ENCODE measurements around the gene RALB.
"Not testable (repeated sequence)": the region's sequence is repeated elsewhere in the genome, so short reads cannot be mapped to it uniquely, and the experiment has no call there.

RALB gene

DNA sequence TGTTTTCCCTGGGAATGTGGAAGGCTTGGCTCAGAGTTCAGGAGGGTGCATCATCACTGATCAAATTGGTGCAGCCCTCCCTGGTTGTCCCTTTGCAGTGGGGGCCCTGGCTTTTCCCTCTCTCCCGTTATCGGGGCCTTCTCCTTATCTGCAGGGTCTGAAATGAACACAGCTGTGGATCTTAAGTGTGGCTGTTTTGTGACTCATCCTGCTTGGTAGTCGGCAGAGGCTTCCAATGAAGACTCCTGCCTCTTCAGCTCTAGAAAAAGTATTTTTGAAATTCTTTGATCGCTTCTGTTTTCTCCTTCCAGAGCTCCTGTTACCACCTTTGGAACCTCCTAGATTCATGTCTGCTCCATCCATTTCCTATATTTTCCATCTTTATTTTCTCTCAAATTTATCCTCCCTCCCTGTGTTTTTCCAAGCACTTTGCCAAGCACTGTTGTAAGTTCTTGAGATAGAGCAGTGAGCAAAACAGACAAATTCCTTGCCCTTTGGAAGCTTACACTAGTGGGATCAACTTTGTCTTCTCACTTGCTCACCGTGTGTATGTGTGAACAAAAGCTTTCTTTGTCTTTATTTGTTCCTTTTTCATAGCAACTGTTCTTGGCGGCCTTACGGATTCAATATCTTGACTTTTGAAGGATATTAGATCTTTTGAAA, 45.7 kb downstream of the RALB start:
- DNase-seq: no peak

DNA sequence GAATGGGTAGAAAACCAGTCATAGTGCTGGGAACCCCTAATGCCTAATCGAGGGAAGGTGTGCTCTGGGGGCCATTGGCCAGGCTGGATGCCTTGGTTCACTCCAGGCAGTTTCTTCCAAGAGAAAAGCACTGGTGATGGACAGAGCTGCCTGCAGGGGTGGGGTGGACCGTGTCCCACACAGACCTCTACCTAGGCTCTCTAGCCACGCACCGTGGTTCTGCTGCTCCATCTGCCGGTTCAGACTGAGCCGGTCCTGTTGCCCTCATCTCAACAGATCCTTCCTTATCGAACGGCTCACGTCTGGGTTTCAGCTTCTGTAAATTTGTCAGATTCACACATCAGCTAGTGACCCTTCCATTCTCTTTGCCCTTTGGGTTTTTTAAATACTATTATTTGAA, 46.4 kb downstream of the RALB start:
- no peak for DNase-seq

DNA sequence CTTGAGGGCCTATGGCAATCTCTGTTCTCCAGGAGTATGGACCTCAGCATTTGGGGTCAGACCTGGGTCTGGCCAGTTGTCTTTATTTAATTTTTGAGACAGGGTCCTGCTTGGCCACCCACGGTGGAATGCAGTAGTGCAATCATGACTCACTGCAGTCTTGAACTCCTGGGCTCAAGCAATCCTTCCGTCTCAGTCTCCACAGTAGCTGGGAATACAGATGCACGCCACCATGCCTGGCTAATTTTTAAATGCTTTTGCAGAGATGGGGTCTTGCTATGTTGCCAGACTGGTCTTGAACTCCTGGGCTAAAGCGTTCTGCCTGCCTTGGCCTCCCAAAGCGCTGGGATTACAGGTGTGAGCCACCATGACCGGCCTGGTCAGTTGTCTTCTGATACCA, 46.9 kb downstream of the RALB start:
- no peak for DNase-seq

DNA sequence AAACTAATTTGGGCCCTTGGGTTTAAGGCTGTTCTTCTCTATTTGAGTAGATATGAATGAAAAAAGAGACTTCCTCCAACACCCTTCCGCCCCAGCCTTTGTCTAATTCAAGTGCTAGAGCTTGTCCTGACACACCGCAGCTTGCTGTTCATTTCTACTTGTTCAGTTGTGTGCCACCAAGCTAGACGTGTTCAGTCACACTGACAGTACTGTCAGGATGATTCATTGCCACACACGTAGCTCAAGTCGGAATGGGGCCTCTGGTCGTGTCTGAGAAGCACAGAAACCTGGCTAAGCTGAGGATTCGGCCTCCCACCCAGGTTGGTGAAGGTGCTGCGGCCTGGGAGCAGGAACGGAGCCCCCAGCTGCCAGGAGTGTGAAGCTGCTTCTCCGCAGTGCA, 47.7 kb downstream of the RALB start:
- no peak for DNase-seq

DNA sequence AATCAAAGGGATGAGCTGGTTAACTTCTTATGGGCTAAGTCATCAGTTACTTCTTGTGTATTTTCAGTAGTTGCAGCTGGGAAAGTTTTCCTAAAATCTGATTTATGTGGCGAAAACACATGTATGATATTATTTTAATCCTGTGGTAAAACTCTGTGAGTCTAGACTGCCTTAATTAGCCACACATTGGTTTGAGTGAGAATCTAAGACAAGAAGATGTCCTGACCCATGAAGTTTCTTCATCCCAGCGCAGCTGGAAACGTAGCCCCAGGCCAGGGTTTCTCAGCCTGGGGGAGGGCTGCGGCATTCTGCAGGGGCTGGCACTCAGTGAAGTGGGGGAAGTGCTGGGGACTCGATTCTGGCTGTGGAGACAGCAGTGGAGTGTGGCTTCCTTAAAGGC, 48.6 kb downstream of the RALB start:
- DNase-seq: no peak

DNA sequence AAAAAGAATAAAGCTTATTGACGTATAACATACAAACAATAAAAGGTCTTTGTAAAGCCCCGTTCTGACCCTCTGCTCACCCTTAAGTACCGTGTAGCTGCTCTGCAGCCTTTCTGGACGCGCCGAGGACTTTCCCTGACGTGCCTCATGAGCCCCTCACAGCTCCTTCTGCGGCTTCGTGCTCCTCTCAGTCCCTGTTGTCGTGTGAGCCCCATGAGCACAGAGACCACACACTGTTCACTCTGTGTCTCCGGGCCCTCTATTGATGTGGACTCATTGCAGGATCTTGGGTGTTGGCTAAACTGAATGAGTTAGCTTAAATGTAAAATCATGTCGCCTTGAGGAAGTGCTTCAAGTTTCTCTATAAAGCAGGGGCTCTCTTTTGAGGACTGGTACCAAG, 49.6 kb downstream of the RALB start:
- DNase-seq: no peak

DNA sequence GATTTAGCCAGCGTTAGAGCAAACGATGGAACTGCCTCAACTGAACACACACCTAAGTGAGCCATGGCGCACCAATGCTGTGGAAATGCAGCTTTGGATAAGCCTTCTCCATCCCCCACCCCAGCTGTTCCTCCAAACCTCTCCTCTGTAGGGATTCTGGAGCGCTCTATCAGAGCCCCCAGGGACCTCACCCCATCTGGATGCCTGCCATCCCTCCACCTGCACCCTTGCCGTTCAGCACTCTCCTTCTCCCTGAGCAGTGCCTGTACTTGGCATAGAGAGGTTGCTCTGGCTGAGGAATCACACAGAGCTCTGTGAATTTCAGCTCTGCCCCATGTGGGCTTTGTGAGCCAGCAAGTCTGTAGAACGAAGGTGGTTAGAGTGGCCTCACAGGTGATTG, 50.5 kb downstream of the RALB start:
- no peak for DNase-seq

DNA sequence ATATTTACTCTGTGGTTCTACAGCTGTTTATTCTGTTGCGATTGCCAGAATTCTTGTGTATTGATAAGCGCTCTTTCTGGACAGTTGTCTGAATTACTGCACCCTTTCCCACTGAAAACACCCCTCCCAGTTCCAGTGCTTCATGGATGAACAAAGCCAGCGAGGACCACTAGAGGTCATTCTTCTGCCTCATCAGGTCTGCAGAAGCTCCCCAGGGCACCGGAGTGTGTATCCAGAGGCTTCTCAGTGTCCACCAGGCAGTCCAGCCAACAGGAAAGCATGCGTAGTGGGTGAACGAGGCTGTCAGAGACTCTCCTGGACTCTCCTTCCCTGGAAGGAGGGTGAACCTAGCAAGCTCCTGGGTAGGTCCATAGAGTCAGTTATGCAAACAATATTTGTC, 52.6 kb downstream of the RALB start:
- no peak for DNase-seq

DNA sequence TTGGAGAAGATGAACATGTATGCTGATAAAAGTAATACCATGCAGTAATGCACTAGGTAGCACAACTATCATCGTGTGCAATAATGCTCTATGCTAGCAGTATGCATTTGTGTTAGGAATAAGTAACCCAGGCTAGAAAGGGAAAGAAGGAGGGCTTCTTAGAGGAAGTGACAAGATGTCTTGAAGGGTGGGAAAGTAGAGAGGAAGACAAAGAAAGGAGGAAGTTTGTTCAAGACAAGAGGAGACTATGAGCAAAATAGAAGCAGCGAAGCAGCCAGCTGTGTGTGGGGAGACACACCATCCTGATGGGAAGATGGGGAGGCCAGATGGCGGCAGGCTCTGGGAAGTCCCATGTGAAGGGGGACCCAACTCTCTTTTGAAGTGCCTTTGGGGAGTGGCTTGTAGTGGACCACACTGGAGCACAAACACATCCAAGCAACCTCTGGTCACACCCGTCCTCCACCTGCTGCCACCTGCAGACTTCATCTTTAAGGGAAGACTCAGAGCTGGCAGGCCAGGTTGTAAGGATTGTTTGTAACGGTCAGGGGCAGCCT, 53.4 kb downstream of the RALB start:
- no peak for DNase-seq

DNA sequence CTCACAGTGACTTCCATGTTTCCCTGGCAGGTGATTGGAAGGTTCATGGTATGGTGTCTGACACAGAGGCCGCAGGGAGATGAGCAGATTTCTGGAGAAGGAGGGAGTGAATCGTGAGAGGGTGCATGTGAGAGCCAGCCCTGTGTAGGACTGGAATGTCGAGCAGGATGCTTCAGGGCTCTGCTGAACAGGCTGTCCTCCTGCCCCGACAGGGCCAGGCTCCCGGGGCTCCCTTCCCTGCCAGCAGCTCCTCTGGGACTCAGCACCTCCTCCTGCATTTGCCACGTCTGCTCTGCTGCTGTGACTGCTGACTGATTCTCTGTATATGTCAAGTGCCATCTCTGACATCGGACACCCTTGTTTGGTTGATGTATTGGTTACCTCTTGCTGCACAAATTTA, 54.8 kb downstream of the RALB start:
- no peak for DNase-seq

DNA sequence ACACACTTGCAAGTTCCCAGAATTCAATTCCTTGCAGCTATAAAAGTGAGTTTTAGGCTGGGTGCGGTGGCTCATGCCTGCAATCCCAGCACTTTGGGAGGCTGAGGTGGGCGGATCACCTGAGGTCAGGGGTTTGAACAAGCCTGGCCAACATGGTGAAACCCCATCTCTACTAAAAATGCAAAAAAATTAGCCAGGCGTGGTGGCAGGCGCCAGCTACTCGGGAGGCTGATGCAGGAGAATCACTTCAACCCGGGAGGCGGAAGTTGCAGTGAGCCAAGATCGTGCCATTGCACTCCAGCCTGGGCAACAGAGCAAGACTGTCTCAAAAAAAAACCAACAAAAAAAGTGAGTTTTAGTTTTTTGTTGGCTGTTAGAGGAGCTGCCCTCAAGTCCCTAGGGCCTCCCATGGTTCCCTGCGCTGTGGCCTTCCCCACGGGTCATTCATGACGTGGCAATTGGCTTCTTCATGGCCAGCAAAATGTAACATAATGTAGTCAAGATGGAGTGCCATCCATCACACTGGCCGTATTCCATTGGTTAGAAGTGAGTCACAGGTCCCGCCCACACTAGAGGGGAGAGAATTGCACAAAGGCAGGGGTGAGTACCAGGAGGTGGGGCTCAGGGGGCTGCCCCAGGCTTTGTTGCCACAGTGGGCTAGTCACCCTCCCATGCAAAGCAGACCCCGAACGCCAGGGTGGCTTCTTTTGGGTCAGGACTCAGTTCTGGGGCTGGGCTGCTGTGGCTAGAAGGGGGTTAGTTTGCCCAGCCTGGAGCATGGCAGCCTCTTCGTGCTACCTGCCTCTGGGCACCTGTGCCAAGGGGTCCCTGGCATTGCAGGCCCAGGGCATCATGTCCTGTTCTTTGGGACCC, 55.6 kb downstream of the RALB start:
- DNase-seq: no peak

DNA sequence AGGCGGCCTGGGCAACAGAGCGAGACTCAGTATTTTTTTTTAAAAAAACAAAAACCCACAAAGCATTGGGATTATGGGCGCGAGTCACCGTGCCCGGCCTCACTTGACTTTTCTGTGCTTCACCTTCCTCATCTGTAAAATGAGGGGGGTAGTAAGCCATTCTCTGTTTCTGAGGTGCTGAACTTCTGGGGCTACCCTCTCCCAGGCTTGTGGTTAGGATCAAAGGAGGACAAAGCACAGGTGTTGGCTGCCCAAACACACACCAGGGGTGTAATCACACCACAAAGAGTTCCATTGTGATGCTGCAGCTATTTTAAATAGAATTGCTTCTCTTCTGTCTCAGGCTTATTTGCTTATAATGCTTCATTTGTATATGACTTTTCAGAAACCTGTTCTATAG, 57.5 kb downstream of the RALB start:
- no peak for DNase-seq

DNA sequence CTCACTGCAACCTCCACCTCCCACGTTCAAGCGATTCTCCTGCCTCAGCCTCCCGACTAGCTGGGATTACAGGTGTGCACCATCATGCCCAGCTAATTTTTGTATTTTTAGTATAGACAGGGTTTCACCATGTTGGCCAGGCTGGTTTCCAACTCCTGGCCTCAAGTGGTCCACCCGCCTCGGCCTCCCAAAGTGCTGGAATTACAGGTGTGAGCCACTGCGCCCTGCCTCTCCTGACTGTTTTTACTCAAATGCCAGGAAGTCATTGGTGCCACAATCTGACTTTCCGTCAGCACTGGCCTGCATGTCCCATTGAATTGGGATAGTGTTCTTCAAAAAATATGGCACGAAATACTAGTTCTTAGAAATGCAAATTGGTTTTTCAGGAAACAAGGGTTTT, 58.2 kb downstream of the RALB start:
- not testable (repeated sequence) for DNase-seq

DNA sequence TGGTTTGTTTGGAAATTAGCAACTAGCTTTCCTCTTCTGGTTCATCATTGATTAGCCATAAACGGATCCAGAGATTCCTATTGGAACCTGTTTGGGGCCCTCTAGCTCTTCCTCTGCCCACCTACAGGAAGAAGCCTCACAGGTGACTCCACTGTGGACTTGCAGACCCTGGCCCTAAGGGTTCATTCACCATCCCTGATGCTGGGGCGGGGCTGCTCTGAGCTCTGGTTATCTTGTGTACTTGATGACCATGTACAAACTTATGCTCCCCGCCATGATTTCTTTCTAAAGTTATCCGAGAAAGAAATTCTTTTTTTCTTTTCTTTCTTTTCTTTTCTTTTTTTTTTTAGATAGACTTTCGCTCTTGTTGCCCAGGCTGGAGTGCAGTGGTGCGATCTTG, 59.4 kb downstream of the RALB start:
- DNase-seq: no peak

DNA sequence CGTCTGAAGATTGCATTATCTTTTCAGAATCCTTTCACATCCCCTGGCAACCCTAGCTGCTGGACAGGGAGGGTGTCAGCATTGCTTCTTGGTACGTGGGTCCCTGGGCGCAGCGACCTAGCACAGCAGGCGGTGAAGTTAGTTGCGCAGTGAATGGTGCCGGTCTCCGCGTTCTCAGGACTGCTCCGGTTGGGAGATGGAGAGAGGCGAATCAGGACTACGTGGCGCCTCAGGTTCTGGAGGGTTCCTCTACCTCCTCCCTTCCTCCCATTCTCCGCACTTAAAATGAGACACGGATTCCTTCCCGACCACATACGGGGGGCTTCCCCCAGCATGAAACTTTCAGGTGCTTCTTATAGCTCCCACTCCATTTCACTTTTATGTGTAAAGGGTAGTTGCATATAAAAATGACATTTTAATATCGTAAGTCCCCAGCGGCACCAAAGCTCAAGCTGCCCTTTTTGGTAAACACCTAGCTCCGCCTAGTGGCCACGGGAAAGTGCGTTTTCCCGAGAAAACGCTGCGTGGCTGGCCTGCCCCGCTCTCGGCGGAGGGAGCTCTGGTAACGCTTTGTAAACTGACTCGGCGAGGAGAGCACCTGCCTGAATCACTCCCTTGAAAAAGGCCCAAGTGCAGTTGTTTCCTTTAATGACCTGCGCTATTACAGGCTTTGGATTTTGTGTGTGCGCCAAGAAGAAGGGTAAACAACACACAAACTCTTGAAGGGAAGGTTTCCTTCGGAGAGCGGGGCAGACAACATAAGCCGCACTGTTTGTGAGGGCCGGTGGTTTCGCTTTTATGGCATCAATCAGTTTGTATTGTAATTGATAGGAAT, 60.4 kb downstream of the RALB start:
- peak in 1 of 2 experiments; percentile 64 for DNase-seq

DNA sequence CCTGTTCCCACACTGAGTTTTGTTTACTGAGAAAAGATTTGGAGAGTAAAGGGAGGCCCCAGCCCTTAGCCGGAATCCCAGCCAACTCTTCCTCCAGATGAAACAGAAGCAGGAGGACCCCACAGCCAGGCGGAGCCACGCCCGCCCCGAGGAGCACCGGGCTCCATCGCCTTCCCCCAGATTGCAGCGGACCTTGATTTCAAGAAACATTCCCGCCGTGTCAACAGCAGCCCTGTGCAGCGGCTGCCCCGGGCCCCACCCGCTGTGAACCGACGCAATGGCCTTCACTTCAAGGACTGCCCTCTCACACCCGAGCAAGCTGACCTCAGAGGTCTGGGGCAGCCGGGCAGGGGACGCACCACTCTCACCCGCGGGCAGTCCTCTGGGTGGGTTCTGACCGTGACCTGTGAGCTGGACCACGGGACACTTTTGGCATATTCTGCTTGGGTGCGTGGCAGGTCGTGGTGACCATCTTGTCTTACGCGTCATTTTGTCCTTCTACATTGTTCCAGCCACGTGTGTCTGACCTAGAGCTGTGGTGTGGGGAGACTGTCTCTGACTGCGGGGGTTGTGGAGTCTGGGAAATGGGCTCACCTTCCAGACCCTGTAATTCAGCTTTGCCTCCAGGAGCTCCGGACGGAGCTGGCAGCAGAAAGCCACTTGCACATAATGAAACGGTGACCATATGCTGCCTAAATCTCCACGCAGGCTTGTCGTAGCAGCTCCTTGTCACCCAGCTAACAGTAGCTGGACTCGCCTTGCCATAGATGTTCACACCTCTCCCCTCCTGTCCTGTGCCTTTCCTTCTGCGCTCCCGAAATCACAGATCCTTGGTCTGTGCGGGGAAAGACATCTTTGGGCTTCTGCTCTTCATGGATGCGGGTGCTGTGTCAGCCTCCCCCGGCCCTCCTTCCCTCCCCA, 61.3 kb downstream of the RALB start:
- no peak for DNase-seq

DNA sequence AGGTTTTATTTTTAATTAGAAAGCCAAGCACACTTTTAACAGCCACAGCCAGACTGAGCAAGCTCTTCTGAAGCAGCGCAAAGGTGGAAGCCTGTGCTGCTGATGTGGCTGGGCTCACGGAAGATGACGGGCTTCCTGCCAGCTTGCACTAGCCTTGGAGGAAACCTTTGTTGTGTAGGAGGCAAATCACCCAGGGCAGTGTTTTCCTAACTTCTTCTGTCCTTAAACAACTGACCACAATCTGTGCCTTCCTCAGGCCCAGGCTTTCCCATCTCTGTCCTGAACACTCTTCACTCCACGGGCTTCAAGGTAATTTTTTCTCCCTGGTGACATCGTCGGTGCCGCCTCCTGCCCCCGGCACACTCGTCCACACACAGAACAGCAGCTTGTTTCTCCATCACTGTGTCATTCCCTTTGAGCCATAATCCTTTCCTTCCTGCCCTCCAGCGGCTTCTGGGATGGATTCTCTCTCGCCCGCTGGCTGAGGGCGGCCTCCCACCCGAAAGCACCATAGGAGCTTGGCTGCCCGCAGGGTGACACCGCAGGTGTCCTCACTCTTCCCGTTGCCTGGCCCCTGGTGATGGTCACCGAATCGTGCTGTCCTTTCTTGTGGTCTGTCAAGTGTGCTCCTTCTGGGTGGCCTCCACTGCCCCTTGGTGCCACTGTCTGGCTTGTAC, 62.2 kb downstream of the RALB start:
- DNase-seq: no peak

DNA sequence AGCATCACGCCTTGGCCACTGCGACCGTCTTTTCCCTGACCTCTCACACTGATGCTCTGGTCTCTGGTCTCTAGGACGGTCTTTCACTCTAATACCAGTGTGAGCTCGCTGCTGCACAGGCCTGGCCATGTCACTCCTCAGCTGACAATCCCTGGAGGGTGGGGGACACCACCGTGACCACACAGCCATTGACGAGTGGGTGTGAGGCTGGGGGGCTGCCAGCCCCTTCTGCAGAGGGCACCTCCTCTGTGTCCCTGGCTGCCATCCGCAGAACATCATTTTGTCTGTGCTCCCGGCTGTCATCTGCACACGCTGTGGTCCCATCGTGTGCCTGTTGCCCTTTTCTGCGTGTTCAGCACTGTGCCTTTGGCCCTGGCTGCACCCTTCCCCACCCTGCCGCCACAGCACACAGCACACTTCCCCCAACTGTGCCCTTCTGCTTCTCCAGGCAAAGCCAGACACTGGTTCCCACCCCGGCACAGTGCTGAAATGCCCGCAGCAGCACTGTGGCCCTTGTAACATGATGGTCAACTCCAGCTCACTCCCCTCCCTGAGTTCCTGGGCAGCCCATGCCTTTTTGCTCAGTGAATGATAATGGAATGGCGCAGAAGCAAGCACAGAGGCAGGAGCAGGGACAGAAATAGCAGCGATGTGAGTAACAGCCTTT, 62.8 kb downstream of the RALB start:
- DNase-seq: no peak

DNA sequence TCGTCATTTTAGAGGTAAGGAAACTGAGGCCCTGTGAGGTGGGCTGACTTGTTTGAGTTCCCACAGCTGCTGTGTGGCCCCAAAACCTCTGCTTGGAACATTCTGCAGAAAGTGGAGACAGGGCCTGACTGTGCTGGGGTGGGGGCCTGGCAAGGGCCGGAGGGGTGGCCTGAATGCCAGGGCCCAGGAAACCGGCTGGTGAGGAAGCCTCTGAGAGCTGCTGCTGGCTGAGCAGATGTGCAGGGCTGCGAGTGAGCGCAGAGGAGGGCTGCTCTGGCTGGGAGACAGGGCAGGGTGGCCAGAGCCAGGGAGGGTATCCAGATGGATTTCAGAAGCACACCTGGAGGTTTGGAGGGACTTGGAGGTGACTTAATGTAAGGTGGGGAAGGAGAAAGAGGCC, 63.4 kb downstream of the RALB start:
- no peak for DNase-seq

DNA sequence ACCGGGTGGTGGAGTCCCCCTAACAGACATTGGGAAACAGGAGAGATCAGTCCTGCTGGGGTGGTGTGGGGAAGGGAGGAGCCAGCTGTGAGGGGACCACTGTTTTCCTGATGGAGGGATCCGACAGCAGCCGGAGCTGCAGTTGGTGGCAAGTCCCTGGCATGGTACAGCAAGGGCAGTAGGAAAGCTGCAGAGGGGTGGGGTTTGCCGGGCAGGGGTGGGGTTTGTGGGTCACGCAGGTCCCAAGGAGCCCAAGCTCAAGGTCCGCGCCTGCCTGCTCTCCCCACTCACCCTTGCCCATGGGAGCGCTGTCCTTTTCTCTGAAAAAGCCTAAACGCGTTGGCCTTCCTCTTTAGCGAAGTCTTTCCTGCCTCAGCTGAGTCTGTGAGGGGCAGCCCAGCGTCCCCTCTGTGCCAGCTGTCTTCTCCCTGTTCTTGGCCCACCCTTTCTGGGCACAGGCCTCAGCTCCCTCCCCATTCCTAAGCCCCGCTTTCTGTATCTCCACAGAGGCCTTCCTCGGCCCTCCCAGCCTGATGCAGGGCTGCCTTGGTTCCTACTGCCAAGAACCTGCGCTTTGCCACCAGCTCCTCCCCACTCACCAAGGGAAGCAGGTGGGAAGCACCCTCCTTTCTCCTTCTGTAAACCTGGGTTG, 64.0 kb downstream of the RALB start:
- no peak for DNase-seq

DNA sequence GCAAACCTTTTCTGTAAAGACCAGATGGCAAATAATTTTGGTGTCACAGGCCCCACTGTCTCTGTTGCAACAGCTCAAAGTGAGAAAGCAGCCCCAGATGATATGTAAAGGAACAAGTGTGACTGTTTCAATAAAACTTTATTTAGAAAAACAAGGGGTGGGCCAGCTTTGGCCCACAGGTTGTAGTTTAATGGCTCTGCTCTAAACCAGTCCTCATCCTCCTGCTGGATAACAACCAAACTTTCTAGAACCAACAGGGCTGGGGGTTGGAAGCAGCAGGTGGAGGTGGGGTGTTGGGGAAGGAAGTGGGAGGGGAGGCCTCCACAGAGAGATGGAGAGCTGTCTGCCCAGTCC, 64.5 kb downstream of the RALB start:
- no peak for DNase-seq
